Naive thymus-derived CD8-positive, alpha-beta T cell (primary cell): ENCODE data around the gene ZNF442. TPM values are rescaled to one million over a fixed set of nuclear protein-coding genes. Genes with fewer than 3 reads are reported as not detected.
"Not testable (repeated sequence)": the region's sequence is repeated elsewhere in the genome, so short reads cannot be mapped to it uniquely, and the experiment has no call there.

ENCODE experiments used
- ATAC-seq, 2 donors: fragments of 150-1000 bp; cut with Tn5 transposase in 1 of 2; sonication (Bioruptor Pico), chemical (Tn5 transposase) in 1 of 2; 1 replicate in 1 of 2; 2 replicates in 1 of 2; pipeline ENCODE4 v1.10.0; 2021; ENCODE audit warnings: mild to moderate bottlenecking in 2 of 2, moderate library complexity in 2 of 2
- POLR2A ChIA-PET: fragments of 350-600 bp; sonication (Branson Sonifier 250); formaldehyde crosslinking; loops from one replicate; lab custom pipeline; 2021; ENCODE audit warnings: antibody characterized with exemption; lab: Charles Lee
- DNase-seq, 10 donors: peaks; one replicate each; pipeline versions ENCODE4 v3.0.0 to v3.0.0-alpha.2; 2020 to 2022
- H3K27ac Mint-ChIP-seq, 10 donors: one replicate each; pipeline ENCODE4 v1.8.0; 2020 to 2022; ENCODE audit warnings: mild to moderate bottlenecking in 10 of 10, mixed read lengths in 10 of 10, moderate library complexity in 4 of 10, inconsistent platforms in 1 of 10
- H3K27me3 Mint-ChIP-seq, 5 donors: one replicate each; pipeline ENCODE4 v1.8.0; 2021 to 2022; ENCODE audit warnings: mixed read lengths in 5 of 5
- H3K36me3 Mint-ChIP-seq, 3 donors: one replicate each; pipeline ENCODE4 v1.8.0; 2020 to 2022; ENCODE audit warnings: mixed read lengths in 3 of 3, mild to moderate bottlenecking in 2 of 3, inconsistent platforms in 1 of 3
- H3K4me1 Mint-ChIP-seq, 4 donors: one replicate each; pipeline ENCODE4 v1.8.0; 2021 to 2022; ENCODE audit warnings: mixed read lengths in 4 of 4
- H3K4me3 Mint-ChIP-seq, 10 donors: one replicate each; pipeline ENCODE4 v1.8.0; 2020 to 2022; ENCODE audit warnings: mild to moderate bottlenecking in 10 of 10, mixed read lengths in 10 of 10, moderate library complexity in 6 of 10, inconsistent platforms in 1 of 10
- H3K9me3 Mint-ChIP-seq, 9 donors: one replicate each; pipeline ENCODE4 v1.8.0; 2020 to 2022; ENCODE audit warnings: mixed read lengths in 9 of 9, mild to moderate bottlenecking in 3 of 9, inconsistent platforms in 1 of 9, moderate library complexity in 1 of 9
- polyA plus RNA-seq, 3 donors: library from polyadenylated mRNA; unstranded; fragments of 300-500 nt; fragmentation: Illumina TruSeq; gene quantifications; one replicate each; pipeline ENCODE4 v1.2.3, GENCODE V29; 2021
- total RNA-seq, 8 experiments: library from RNA in 2 of 8; stranded (reverse) in 2 of 8; gene quantifications; one replicate each; pipeline ENCODE4 v1.2.3 and lab custom pipeline; 2021 to 2026

ZNF442 gene
- total and polyA plus RNA-seq, 5 experiments from 2014 or later = 0.88 to 7.6 (median 2.6) TPM

GRCh38 chr19:12314553-12314952, 50.9 kb downstream of the ZNF442 start:
- H3K27me3 Mint-ChIP-seq = no peaks in the 10 kb centered on the region
- POLR2A ChIA-PET = interaction anchor here (0.7 kb wide), 2 partner anchors 9 to 132 kb away, joined by 3 to 6 read pairs; no protein-coding TSS in a partner anchor
- DNase-seq (no peak), ATAC-seq (no peak)
- H3K4me1 Mint-ChIP-seq = peaks cover 0 to 4% (median 2%) of the 10 kb centered on the region in 4 donors
- H3K36me3 Mint-ChIP-seq = peaks cover 20 to 51% (median 48%) of the 10 kb centered on the region in 3 donors
- H3K9me3 Mint-ChIP-seq = peaks cover 0 to 36% (median 22%) of the 10 kb centered on the region in 9 donors
- H3K4me3 Mint-ChIP-seq = no peak overlapping the region
- no peak overlapping the region for H3K27ac Mint-ChIP-seq

- H3K27ac Mint-ChIP-seq = not testable (repeated sequence)
- POLR2A ChIA-PET = interaction anchor here (0.6 to 1.1 kb wide), 2 partner anchors 14 to 15 kb away, joined by 3 to 6 read pairs; partner anchors contain the start of gene ZNF44
Measured at GRCh38 chr19:12308891-12309290, 56.6 kb downstream of the ZNF442 start.

More at GRCh38 chr19:12308891-12309290, 56.6 kb downstream of the ZNF442 start:
- DNase-seq, ATAC-seq, H3K4me1 Mint-ChIP-seq, H3K4me3 Mint-ChIP-seq, H3K27me3 Mint-ChIP-seq, H3K9me3 Mint-ChIP-seq: not testable (repeated sequence)
- peaks cover 0 to 12% (median 8%) of the 10 kb centered on the region in 3 donors for H3K36me3 Mint-ChIP-seq

Other genes starting within 250 kb of the ZNF442 start
- 1 to 10 TPM; 7.4 to 8.2 TPM for gene ZNF20, start 225.3 kb downstream of the ZNF442 start, total RNA-seq
- gene ZNF20, start 225.3 kb downstream of the ZNF442 start, polyA plus RNA-seq = 1 to 10 TPM in 2 of 3 donors, under 1 TPM in 1; 0.88 to 2.7 (median 1.9) TPM
- 1 to 10 TPM; 4.4 to 5.5 TPM for gene ZNF625, start 208.9 kb downstream of the ZNF442 start, total RNA-seq
- under 1 TPM; 0.52 to 0.82 (median 0.77) TPM for gene ZNF625, start 208.9 kb downstream of the ZNF442 start, polyA plus RNA-seq
- gene ZNF136, start 202.6 kb downstream of the ZNF442 start, total RNA-seq = 10 to 100 TPM; 29.1 to 32.4 TPM
- 10 to 100 TPM; 17.8 to 22.6 (median 19.9) TPM for gene ZNF136, start 202.6 kb downstream of the ZNF442 start, polyA plus RNA-seq
- 10 to 100 TPM; 71.2 to 73.8 TPM for gene ZNF44, start 70.8 kb downstream of the ZNF442 start, total RNA-seq
- 10 to 100 TPM; 15.4 to 23.4 (median 20.9) TPM for gene ZNF44, start 70.8 kb downstream of the ZNF442 start, polyA plus RNA-seq
- gene ZNF563, start 32.0 kb downstream of the ZNF442 start, total RNA-seq = 10 to 100 TPM; 18.0 to 18.6 TPM
- gene ZNF563, start 32.0 kb downstream of the ZNF442 start, polyA plus RNA-seq = 1 to 10 TPM; 3.4 to 6.2 (median 4.3) TPM
- gene ZNF799, start 35.6 kb upstream of the ZNF442 start, total RNA-seq = 1 to 10 TPM; 8.9 to 9.1 TPM
- 1 to 10 TPM; 3.3 to 4.4 (median 3.9) TPM for gene ZNF799, start 35.6 kb upstream of the ZNF442 start, polyA plus RNA-seq
- gene ZNF443, start 75.3 kb upstream of the ZNF442 start, total RNA-seq = 1 to 10 TPM; 5.1 to 6.1 TPM
- gene ZNF443, start 75.3 kb upstream of the ZNF442 start, polyA plus RNA-seq = 1 to 10 TPM; 1.1 to 3.6 (median 2.0) TPM
- 1 to 10 TPM; 6.4 to 7.7 TPM for gene ZNF709, start 119.1 kb upstream of the ZNF442 start, total RNA-seq
- 1 to 10 TPM in 2 of 3 donors, under 1 TPM in 1; 0.60 to 2.8 (median 1.3) TPM for gene ZNF709, start 119.1 kb upstream of the ZNF442 start, polyA plus RNA-seq
- 10 to 100 TPM; 35.4 to 38.4 TPM for gene ZNF564, start 185.8 kb upstream of the ZNF442 start, total RNA-seq
- gene ZNF564, start 185.8 kb upstream of the ZNF442 start, polyA plus RNA-seq = 10 to 100 TPM in 2 of 3 donors, 1 to 10 TPM in 1; 8.9 to 12.3 (median 10.0) TPM
- 10 to 100 TPM; 14.4 to 15.4 TPM for gene ZNF490, start 245.1 kb upstream of the ZNF442 start, total RNA-seq
- 1 to 10 TPM; 3.7 to 6.8 (median 6.5) TPM for gene ZNF490, start 245.1 kb upstream of the ZNF442 start, polyA plus RNA-seq
- 10 to 100 TPM; 46.2 to 48.0 TPM for gene ZNF791, start 245.2 kb upstream of the ZNF442 start, total RNA-seq
- gene ZNF791, start 245.2 kb upstream of the ZNF442 start, polyA plus RNA-seq = 10 to 100 TPM; 14.2 to 18.6 (median 17.9) TPM